Psoas muscle (tissue), 8 donors: ENCODE measurements around the gene LSS. TPM values are rescaled to one million over a fixed set of nuclear protein-coding genes. Genes with fewer than 3 reads are reported as not detected.
"Not testable (repeated sequence)": the region's sequence is repeated elsewhere in the genome, so short reads cannot be mapped to it uniquely, and the experiment has no call there.

Experiments
- ATAC-seq, 4 donors: fragments of 200-7000 bp; cut with Tn5 transposase; one replicate each; pipeline ENCODE4 v1.9.1; 2020; ENCODE audit warnings: moderate library complexity in 3 of 4, mild to moderate bottlenecking in 2 of 4
- DNase-seq, 2 donors: peaks; one replicate each; pipeline ENCODE4 v3.0.0-alpha.2; 2020
- H3K27ac ChIP-seq: fragments of 200-600 bp; one replicate; pipeline ENCODE4 v1.8.0; 2022
- H3K27me3 ChIP-seq, 3 donors: fragments of 200-600 bp in 1 of 3; one replicate each; pipeline versions ENCODE4 v1.6.1 to v1.8.0; 2013 to 2022; ENCODE audit warnings: low read length in 2 of 3, mild to moderate bottlenecking in 2 of 3, moderate library complexity in 1 of 3; ENCODE audit not compliant: insufficient read depth in 3 of 3
- H3K36me3 ChIP-seq, 2 donors: fragments of 200-600 bp in 1 of 2; one replicate each; pipeline versions ENCODE4 v1.6.1 to v1.8.0; 2013 to 2022; ENCODE audit warnings: low read depth in 1 of 2, mild to moderate bottlenecking in 1 of 2, moderate library complexity in 1 of 2; ENCODE audit not compliant: insufficient read depth in 1 of 2
- H3K4me1 ChIP-seq: fragments of 200-600 bp; one replicate; pipeline ENCODE4 v1.8.0; 2022
- H3K4me3 ChIP-seq: fragments of 200-600 bp; one replicate; pipeline ENCODE4 v1.8.0; 2022; ENCODE audit warnings: mild to moderate bottlenecking
- H3K9me3 ChIP-seq: fragments of 200-600 bp; one replicate; pipeline ENCODE4 v1.8.0; 2022
- WGBS, 3 donors: extraction: QIAGEN DNeasy Blood & Tissue Kit; methylation state at CpG; one replicate each; pipeline versions ENCODE4 v1.1.6 to v1.1.7; 2013; 5-methylcytosine and 5-hydroxymethylcytosine counted together
- intact Hi-C, 2 donors: fragments of 100-400 bp; cut with DNase I; formaldehyde crosslinking; loops; one replicate each; pipeline versions ENCODE4 v1.11.0 to v1.14.2; 2022
- polyA plus RNA-seq, 3 donors: library from polyadenylated mRNA; stranded (reverse); fragments of 200-250 nt; gene quantifications; one replicate each; pipeline ENCODE4 v1.2.3, GENCODE V29; 2013
- total RNA-seq, 4 donors: library from RNA; stranded (reverse); fragmentation: NEBNext Ultra II Directional in 2 of 4; extraction: Animal tissue kit (Norgen Biotek cat#: 25700) in 2 of 4; gene quantifications; one replicate each; pipeline versions ENCODE4 v1.2.1 to v1.2.4, GENCODE V29; 2021 to 2023
- TF ChIP-seq, protein P1 (sequence below): fragments of 200-600 bp; IDR thresholded peaks from one replicate; pipeline ENCODE4 v1.8.0; 2022; ENCODE audit warnings: antibody characterized with exemption
- donor health status: healthy with polysubstance abuse.
- donor health status: DM: no; HTN: no; CAD: no; lungs with moderate emphysema.
- donor health status: Bipolar disorder and iron deficiency.
- donor health status: healthy.
- donor health status: DM: yes; HTN: yes; CAD: no.
- donor health status: DM: no; HTN: no; CAD: no.
- donor health status: DM: no; HTN: no; CAD: no.
- donor health status: DM: yes; HTN: yes; CAD: no.

The LSS gene
- total and polyA plus RNA-seq, 7 donors, result 10.7 to 31.5 (median 24.8) TPM

DNA sequence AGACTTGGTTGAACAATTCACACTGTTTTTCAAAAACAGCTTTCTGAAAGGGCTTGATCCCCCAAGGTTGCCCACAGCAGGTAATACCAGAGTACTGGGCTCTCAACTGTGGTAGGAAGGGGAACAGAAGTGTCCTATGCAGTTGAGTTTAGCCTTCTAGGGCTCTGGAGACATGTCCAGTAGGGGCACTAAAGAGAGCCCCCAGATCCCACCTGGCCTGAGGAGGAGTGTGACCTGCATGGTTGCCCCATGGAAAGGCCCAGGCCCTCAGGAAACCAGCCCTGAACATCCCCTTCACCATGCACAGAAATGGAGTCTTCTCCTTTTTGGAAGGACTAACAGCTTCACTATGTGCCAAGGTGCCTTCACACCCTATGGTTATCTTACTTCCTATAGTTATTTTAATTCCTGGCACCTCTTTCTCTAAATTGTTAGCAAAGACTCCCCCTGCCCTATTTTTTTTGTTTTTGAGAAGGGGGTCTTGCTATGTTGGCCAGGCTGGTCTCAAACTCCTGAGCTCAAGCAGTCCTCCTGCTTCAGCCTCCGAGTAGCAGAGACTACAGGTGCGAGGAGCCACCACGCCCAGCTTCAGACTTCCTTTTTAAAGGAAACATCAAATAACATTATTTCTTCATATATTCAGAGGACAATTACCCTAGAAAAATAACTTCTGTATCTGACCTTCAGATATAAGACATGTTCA lies 16.8 kb upstream of the LSS start:
- Histone ChIP-seq H3K4me1 (no peaks in the 10 kb centered on the region), H3K36me3 (peaks cover 11 to 100% of the 10 kb centered on the region in 2 donors), H3K4me3 (no peak overlapping the region), H3K9me3 (no peaks in the 10 kb centered on the region), H3K27me3 (no peaks in the 10 kb centered on the region), H3K27ac (no peak overlapping the region)
- no peak for DNase-seq
- intact Hi-C loops, result loop anchor here in 1 of 2 donors (5.0 to 10.0 kb wide), 2 partner anchors 179 to 222 kb away; no protein-coding TSS in a partner anchor
- ATAC-seq, result no peak
- TF ChIP-seq, protein P1, sequence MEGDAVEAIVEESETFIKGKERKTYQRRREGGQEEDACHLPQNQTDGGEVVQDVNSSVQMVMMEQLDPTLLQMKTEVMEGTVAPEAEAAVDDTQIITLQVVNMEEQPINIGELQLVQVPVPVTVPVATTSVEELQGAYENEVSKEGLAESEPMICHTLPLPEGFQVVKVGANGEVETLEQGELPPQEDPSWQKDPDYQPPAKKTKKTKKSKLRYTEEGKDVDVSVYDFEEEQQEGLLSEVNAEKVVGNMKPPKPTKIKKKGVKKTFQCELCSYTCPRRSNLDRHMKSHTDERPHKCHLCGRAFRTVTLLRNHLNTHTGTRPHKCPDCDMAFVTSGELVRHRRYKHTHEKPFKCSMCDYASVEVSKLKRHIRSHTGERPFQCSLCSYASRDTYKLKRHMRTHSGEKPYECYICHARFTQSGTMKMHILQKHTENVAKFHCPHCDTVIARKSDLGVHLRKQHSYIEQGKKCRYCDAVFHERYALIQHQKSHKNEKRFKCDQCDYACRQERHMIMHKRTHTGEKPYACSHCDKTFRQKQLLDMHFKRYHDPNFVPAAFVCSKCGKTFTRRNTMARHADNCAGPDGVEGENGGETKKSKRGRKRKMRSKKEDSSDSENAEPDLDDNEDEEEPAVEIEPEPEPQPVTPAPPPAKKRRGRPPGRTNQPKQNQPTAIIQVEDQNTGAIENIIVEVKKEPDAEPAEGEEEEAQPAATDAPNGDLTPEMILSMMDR, result no peak
- 78 to 98% (median 82%) methylated on average over 3 of the region's 3 CpGs for WGBS, 3 donors

DNA sequence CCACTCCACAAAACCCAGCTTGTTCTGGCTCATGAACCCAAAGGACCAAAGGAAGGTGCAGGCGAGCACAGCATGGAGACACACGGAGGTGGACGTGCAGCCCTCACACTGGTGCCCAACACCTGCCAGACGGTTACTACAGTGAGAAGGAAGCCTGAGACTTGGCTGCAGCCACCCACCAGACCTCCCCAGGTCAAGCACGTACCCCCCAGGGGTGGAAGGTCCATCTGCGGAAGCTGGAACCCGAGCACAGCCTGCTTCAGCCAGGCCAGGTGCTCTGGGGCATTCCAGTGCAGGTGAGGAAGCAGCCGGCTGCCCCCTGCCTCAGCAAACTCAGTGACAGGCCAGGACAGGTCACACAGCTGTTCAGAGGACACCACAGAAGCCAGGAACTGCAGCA lies 16.0 kb upstream of the LSS start:
- DNase-seq, result no peak
- TF ChIP-seq, protein P1, result no peak
- Histone ChIP-seq H3K9me3 (no peaks in the 10 kb centered on the region), H3K4me3 (no peak overlapping the region), H3K36me3 (peaks cover 14 to 100% of the 10 kb centered on the region in 2 donors), H3K27ac (no peak overlapping the region), H3K27me3 (no peaks in the 10 kb centered on the region), H3K4me1 (no peaks in the 10 kb centered on the region)
- 84 to 90% (median 85%) methylated on average over 8 of the region's 8 CpGs for WGBS, 3 donors
- no peak for ATAC-seq
- intact Hi-C loops, result loop anchor here in 1 of 2 donors (5.0 to 10.0 kb wide), 2 partner anchors 180 to 223 kb away; no protein-coding TSS in a partner anchor

DNA sequence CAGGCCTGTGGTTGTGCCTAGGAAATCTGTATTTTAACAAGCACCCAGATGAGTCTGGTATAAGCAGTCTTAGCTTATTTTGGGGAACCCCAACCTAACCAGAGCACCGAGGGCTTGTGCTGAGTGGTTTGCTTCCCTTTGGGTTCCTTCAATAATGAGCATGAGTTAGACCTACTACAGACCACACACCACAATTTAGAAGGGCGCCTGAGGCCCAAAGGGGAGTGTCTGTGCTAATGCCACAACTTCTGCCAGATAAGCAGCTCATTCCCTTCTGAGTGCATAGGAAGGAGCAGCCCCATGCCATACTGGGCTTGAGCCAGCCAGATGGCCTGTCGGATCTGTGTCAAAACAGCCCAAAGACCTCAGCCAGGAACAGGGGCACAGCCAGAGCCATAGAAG lies 15.4 kb upstream of the LSS start:
- ATAC-seq (no peak), DNase-seq (no peak)
- H3K9me3 ChIP-seq, result no peaks in the 10 kb centered on the region
- peaks cover 15 to 100% of the 10 kb centered on the region in 2 donors for H3K36me3 ChIP-seq
- H3K4me1 ChIP-seq, result no peaks in the 10 kb centered on the region
- no peak overlapping the region for H3K27ac ChIP-seq
- H3K27me3 ChIP-seq, result no peaks in the 10 kb centered on the region
- TF ChIP-seq, protein P1, result no peak
- intact Hi-C loops, result loop anchor here in 1 of 2 donors (10.0 kb wide), 1 partner anchor 181 kb away; no protein-coding TSS in a partner anchor
- no peak overlapping the region for H3K4me3 ChIP-seq
- WGBS, 3 donors, result 84 to 90% (median 87%) methylated on average over 3 of the region's 3 CpGs

DNA sequence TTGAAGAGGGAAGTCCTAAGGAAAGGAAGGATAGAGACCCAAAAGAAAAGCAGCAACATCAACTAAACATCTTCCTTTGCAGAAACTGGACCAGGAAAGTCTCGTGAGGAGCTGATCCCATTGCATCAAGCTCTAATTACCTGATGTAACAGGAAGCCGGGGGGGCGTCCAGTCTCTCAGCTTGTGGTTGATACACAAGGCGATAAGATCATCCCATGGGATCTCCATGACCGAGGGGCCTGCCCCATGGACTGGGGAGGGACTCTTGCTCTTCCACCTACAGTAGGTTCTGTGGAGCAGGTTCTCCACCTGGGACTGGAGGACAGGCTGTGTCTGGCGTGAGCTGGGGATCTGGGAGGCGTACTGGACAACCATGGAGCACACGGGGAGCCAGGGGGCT lies 14.8 kb upstream of the LSS start:
- TF ChIP-seq, protein P1, result no peak
- Histone ChIP-seq H3K36me3 (peaks cover 18 to 100% of the 10 kb centered on the region in 2 donors), H3K9me3 (no peaks in the 10 kb centered on the region), H3K27me3 (no peaks in the 10 kb centered on the region), H3K4me1 (no peaks in the 10 kb centered on the region), H3K27ac (no peak overlapping the region), H3K4me3 (no peak overlapping the region)
- ATAC-seq (no peak), DNase-seq (no peak)
- WGBS, 3 donors, result 89% methylated on average over 8 of the region's 8 CpGs
- intact Hi-C loops, result loop anchor here in 1 of 2 donors (10.0 kb wide), 1 partner anchor 181 kb away; no protein-coding TSS in a partner anchor

DNA sequence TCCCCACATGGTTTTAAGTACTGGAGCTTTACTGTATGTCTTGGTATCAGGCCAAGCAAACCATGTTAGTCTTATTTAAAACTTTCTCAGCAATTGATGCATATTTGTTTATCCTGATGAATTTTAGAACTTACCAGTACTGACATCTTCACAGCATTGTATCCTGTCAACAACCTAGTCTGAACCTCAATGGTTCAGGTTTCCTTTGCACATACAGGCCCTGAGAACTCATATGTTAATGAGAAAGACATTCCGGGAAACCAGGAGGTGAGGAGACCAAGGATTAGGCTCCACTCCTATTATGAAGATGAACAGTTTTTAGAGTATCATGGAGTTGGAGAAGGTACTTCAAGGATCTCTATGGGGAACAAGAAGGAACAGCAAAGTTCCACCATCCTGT lies 13.0 kb upstream of the LSS start:
- DNase-seq, H3K4me1 ChIP-seq, ATAC-seq, H3K9me3 ChIP-seq, H3K4me3 ChIP-seq, H3K27me3 ChIP-seq, H3K27ac ChIP-seq: not testable (repeated sequence)
- WGBS, 3 donors, result 93 to 96% (median 94%) methylated on average over 1 of the region's 1 CpG
- intact Hi-C loops, result loop anchor here in 1 of 2 donors (10.0 kb wide), 1 partner anchor 183 kb away; no protein-coding TSS in a partner anchor
- peaks cover 15 to 98% of the 10 kb centered on the region in 2 donors for H3K36me3 ChIP-seq
